Nephron (organoid): ENCODE data around the gene PLEKHH3.
"Not testable (repeated sequence)": the region's sequence is repeated elsewhere in the genome, so short reads cannot be mapped to it uniquely, and the experiment has no call there.

Source experiments
- H3K27ac Mint-ChIP-seq, 3 experiments: 2 replicates each; pipeline ENCODE4 v1.8.0; 2020; ENCODE audit warnings: mixed read lengths in 3 of 3, mild to moderate bottlenecking in 2 of 3, moderate library complexity in 1 of 3
- H3K27me3 Mint-ChIP-seq: 2 replicates; pipeline ENCODE4 v1.8.0; 2021; ENCODE audit warnings: low read depth, mild to moderate bottlenecking, moderate library complexity, mixed read lengths
- H3K36me3 Mint-ChIP-seq: 2 replicates; pipeline ENCODE4 v1.8.0; 2020; ENCODE audit warnings: low read depth, mixed read lengths
- H3K4me1 Mint-ChIP-seq: 2 replicates; pipeline ENCODE4 v1.8.0; 2020; ENCODE audit warnings: mixed read lengths
- H3K4me3 Mint-ChIP-seq, 3 experiments: 2 replicates each; pipeline ENCODE4 v1.8.0; 2020; ENCODE audit warnings: mild to moderate bottlenecking in 3 of 3, mixed read lengths in 3 of 3, moderate library complexity in 2 of 3
- H3K9me3 Mint-ChIP-seq: 2 replicates; pipeline ENCODE4 v1.8.0; 2020; ENCODE audit warnings: mixed read lengths
- TF ChIP-seq, protein P1 (sequence below), 3 experiments: fragments of 200-600 bp; sonication (generic); IDR thresholded peaks; one replicate each; pipeline ENCODE4 v1.5.0; 2021; ENCODE audit warnings: antibody characterized with exemption in 3 of 3; ENCODE audit not compliant: unreplicated experiment in 3 of 3

Gene PLEKHH3

DNA sequence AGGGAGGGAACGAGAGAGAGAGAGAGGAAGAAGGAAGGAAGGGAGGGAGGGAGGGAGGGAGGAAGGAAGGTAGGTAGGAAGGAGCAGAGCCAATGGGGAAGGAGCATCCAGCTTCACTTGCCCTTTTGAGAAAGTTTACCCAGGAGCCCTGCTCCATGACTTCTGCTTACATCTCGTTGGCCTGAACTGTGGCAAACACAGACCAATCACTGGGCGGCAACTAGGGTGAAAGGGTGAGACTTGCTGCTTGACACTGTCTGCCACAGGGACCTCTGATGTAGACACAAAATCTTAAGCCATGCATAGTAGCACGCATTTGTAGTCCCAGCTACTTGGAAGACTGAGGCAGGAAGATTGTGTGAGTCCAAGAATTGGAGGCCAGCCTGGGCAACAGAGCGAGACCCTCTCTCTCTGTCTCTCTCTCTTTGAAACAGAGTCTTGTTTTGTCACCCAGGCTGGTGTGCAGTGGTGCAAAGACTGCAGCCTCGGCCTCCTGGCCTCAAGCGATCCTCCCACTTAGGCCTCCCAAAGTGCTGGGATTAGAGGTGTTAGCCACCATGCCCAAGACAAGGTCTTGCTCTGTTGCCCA is 37.2 kb downstream of the PLEKHH3 start:
- TF ChIP-seq, protein P1, sequence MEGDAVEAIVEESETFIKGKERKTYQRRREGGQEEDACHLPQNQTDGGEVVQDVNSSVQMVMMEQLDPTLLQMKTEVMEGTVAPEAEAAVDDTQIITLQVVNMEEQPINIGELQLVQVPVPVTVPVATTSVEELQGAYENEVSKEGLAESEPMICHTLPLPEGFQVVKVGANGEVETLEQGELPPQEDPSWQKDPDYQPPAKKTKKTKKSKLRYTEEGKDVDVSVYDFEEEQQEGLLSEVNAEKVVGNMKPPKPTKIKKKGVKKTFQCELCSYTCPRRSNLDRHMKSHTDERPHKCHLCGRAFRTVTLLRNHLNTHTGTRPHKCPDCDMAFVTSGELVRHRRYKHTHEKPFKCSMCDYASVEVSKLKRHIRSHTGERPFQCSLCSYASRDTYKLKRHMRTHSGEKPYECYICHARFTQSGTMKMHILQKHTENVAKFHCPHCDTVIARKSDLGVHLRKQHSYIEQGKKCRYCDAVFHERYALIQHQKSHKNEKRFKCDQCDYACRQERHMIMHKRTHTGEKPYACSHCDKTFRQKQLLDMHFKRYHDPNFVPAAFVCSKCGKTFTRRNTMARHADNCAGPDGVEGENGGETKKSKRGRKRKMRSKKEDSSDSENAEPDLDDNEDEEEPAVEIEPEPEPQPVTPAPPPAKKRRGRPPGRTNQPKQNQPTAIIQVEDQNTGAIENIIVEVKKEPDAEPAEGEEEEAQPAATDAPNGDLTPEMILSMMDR (IDR thresholded peaks at IDR 0.05; ENCODE audit: unreplicated experiment in 3 of 3) = no peak
- H3K4me1 Mint-ChIP-seq = no peaks in the 10 kb centered on the region
- H3K9me3 Mint-ChIP-seq = no peaks in the 10 kb centered on the region
- no peaks in the 10 kb centered on the region for H3K36me3 Mint-ChIP-seq
- H3K4me3 Mint-ChIP-seq = no peak overlapping the region
- H3K27ac Mint-ChIP-seq = no peak overlapping the region
- H3K27me3 Mint-ChIP-seq = peaks cover 6% of the 10 kb centered on the region

DNA sequence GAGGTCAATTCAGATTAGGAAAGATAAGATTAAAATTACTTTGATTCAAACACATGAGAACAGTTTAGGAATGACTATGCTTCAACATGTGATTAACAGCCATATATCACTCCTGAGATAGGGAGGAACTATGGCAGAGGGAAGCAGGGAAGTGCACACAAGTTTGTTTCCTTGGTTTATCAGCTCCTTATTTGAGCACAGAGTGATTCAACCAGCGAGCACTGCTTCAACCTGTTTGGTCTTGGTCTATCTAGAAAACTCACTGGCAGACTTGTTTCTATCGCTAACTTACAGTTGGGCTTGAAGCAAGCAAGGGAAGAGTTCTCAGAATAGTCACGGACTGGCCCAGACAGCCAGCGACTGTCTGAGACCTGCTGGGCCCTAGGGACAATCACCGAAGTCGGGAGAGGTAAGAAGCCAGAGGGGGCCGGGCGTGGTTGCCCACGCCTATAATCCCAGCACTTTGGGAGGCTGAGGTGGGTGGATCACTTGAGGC is 43.8 kb downstream of the PLEKHH3 start:
- Mint-ChIP-seq H3K36me3 (no peaks in the 10 kb centered on the region), H3K4me3 (no peak overlapping the region), H3K4me1 (no peaks in the 10 kb centered on the region), H3K27ac (no peak overlapping the region), H3K9me3 (no peaks in the 10 kb centered on the region), H3K27me3 (no peaks in the 10 kb centered on the region)
- TF ChIP-seq, protein P1 (IDR thresholded peaks at IDR 0.05; ENCODE audit: unreplicated experiment in 3 of 3) = no peak

DNA sequence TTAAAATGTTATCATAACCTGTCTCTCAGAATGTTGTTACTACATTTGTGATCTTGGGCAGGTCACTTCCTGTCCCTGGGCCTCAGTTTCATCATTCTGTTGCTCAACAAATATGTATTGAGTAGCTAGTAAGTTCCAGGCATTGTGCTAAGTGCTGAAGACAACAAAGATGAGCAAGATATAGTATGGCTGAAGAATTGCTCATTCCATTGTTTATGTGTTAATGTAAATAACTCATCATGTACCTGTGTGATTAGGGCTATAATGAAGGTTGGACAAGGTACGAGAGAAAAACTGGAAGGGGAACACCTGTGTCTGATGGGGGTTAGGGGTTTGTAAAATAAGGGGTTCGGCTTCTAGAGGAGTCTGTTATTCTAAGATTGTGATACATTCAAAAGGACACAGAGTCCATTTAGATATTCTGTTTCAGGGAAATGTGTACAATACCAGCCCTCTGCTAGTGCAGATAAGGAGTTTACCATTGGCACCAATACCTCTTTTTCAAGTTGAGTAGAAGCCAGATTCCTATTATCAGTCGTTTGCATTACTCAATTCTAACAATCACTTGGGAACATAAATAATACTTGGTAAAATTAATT is 47.3 kb downstream of the PLEKHH3 start:
- H3K4me1 Mint-ChIP-seq = no peaks in the 10 kb centered on the region
- no peaks in the 10 kb centered on the region for H3K36me3 Mint-ChIP-seq
- H3K27me3 Mint-ChIP-seq = no peaks in the 10 kb centered on the region
- H3K9me3 Mint-ChIP-seq = no peaks in the 10 kb centered on the region
- H3K4me3 Mint-ChIP-seq = no peak overlapping the region
- H3K27ac Mint-ChIP-seq = no peak overlapping the region
- TF ChIP-seq, protein P1 (IDR thresholded peaks at IDR 0.05; ENCODE audit: unreplicated experiment in 3 of 3) = no peak

DNA sequence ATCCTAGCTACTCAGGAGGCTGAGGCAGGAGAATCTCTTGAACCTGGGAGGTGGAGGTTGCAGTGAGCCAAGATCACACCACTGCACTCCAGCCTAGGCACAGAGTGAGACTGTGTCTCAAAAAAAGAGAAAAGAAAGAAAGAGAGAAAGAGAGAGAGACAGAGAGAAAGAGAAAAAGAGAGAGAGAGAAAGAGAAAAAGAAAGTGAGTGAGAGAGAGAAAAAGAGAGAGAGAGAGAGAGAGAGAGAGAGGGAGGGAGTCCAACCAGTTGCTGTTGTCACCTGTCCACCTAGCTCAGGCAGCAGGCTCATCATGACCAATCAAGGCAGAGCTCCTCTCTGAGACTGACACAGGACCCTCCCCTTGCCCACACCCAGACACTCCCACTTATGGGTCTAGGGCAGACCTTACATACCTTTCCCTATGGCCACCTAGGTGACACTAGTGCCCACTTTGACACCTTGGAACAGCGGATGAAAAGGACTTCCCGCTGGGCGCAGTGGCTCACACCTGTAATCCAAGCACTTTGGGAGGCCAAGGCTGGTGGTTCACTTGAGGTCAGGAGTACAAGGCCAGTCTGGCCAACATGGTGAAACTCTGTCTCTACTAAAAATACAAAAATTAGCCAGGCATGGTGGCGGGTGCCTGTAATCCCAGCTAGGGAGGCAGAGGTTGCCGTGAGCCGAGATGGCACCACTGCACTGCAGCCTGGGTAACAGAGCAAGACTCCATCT is 49.6 kb downstream of the PLEKHH3 start:
- H3K4me1 Mint-ChIP-seq, H3K27ac Mint-ChIP-seq, H3K9me3 Mint-ChIP-seq, H3K27me3 Mint-ChIP-seq, H3K36me3 Mint-ChIP-seq, H3K4me3 Mint-ChIP-seq: not testable (repeated sequence)

DNA sequence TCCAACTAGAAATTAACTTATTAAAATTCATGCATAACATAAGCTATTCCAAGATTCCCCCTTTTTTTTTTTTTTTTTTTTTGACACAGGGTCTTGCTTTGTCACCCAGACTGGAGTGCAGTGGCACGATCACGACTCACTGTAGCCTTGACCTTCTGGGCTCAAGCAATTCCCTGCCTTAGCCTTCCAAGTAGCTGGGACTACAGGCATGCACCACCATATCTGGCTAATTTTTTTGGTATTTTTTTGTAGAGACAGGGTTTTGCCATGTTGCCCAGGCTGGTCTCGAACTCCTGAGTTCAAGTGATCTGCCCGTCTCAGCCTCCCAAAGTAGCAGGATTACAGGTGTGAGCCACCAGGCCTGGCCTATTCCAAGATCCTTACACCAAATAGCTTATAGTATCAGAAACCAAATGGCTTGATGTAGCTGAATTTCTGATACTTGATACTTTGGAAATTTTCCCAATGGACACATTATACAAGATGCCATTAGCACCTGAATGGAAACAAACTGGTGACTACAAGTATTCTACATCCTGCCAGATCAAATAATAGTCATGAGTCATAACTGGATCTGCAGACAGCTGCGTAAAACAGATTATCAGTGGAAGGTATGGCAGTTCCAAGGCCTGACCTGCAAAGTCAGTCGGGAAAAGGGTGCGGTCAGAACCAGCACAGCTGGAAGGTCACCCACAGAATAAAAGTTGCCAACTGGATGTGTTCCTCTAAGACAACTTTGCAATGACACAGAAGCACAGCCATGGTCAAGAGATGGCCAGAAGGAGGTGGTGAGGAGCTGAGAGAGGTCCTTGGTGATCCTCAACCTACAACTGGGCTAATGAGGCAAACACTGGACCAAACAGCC is 52.8 kb downstream of the PLEKHH3 start:
- H3K4me3 Mint-ChIP-seq = no peak overlapping the region
- H3K27me3 Mint-ChIP-seq = no peaks in the 10 kb centered on the region
- no peaks in the 10 kb centered on the region for H3K36me3 Mint-ChIP-seq
- no peaks in the 10 kb centered on the region for H3K9me3 Mint-ChIP-seq
- TF ChIP-seq, protein P1 (IDR thresholded peaks at IDR 0.05; ENCODE audit: unreplicated experiment in 3 of 3) = no peak
- H3K27ac Mint-ChIP-seq = no peak overlapping the region
- peaks cover 2% of the 10 kb centered on the region for H3K4me1 Mint-ChIP-seq

DNA sequence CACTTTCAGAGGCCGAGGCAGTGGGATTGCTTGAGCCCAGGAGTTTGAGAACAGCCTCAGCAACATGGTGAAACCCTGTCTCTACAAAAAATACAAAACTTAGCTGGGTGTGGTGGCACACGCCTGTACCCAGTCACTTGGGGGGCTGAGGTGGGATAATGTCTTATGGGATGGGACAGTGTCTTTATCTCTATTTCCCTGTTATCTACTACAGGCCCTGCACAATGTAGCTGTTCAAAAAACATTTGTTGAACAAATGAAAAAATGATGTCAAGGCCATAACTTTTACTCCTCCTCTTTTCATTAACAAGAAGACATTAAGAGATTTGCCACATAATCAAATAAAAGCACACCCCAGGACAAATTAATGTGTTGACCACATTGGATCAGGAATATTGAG is 53.5 kb downstream of the PLEKHH3 start:
- no peak overlapping the region for H3K4me3 Mint-ChIP-seq
- no peaks in the 10 kb centered on the region for H3K9me3 Mint-ChIP-seq
- no peaks in the 10 kb centered on the region for H3K27me3 Mint-ChIP-seq

DNA sequence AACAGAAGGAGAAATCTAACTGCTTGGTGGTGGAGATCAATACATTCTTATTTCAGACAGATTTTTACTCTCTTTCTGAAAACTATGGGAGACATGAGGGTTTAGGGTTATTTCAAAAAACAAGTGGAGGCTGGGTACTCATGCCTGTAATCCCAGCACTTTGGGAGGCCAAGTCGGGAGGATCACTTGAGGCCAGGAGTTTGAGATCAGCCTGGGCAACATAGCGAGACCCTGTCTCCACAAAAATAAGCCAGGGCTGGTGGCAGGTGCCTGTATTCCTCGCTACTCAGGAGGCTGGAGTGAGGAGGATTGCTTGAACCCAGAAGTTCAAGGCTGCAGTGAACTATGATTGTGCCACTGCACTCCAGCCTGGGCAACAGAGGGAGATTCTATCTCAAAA is 54.8 kb downstream of the PLEKHH3 start:
- not testable (repeated sequence) for H3K27ac Mint-ChIP-seq, H3K27me3 Mint-ChIP-seq, H3K36me3 Mint-ChIP-seq, H3K9me3 Mint-ChIP-seq, H3K4me3 Mint-ChIP-seq
- H3K4me1 Mint-ChIP-seq = peaks cover 13% of the 10 kb centered on the region

More for the DNA sequence above, 53.5 kb downstream of the PLEKHH3 start:
- Mint-ChIP-seq H3K4me1 (peaks cover 9% of the 10 kb centered on the region), H3K36me3 (no peaks in the 10 kb centered on the region), H3K27ac (no peak overlapping the region)
- TF ChIP-seq, protein P1 (IDR thresholded peaks at IDR 0.05; ENCODE audit: unreplicated experiment in 3 of 3) = no peak
